Keratinocyte (primary cell): ENCODE results near the gene FAM161A. TPM values are rescaled to one million over a fixed set of nuclear protein-coding genes. Genes with fewer than 3 reads are reported as not detected.

Experiments used
- DNase-seq: peaks from one replicate; pipeline ENCODE4 v3.0.0-alpha.2; 2011; ENCODE audit warnings: low read depth, missing footprints, low spot score
- FAIRE-seq: peaks from 2 replicates; lab custom pipeline; 2011; peaks lifted over from hg19 to GRCh38; lab: Jason Lieb, UNC
- H2AFZ ChIP-seq: 2 replicates; pipeline ENCODE4 v1.6.0; 2012; ENCODE audit warnings: low read length, control low read depth, inconsistent platforms; ENCODE audit not compliant: control insufficient read depth
- H3K27ac ChIP-seq: 2 replicates; pipeline ENCODE4 v1.5.1; 2011; ENCODE audit warnings: low read length; ENCODE audit not compliant: control insufficient read depth, insufficient read depth
- H3K27me3 ChIP-seq: 3 replicates; pipeline ENCODE4 v1.6.0; 2011; ENCODE audit warnings: low read length; ENCODE audit not compliant: control insufficient read depth, insufficient read depth; ENCODE audit errors: extremely low read depth
- H3K36me3 ChIP-seq, 2 experiments: 2 replicates in 1 of 2; 3 replicates in 1 of 2; pipeline ENCODE4 v1.5.1; 2011; ENCODE audit warnings: low read length in 2 of 2, mild to moderate bottlenecking in 1 of 2; ENCODE audit not compliant: control insufficient read depth in 2 of 2, insufficient read depth in 2 of 2; ENCODE audit errors: extremely low read depth in 1 of 2
- H3K4me1 ChIP-seq: 3 replicates; pipeline ENCODE4 v1.5.1; 2011; ENCODE audit warnings: low read length; ENCODE audit not compliant: control insufficient read depth, insufficient read depth; ENCODE audit errors: extremely low read depth
- H3K4me2 ChIP-seq: 3 replicates; pipeline ENCODE4 v1.6.0; 2011; ENCODE audit warnings: low read depth, low read length; ENCODE audit not compliant: control insufficient read depth, insufficient read depth; ENCODE audit errors: extremely low read depth
- H3K4me3 ChIP-seq, 3 experiments: fragments of 200-600 bp in 1 of 3; sonication (generic) in 1 of 3; 2 replicates in 2 of 3; 3 replicates in 1 of 3; pipeline ENCODE4 v1.5.1; 2011 to 2016; ENCODE audit warnings: low read length in 3 of 3, mild to moderate bottlenecking in 3 of 3, control low read depth in 2 of 3, inconsistent platforms in 1 of 3, low read depth in 1 of 3, mixed read lengths in 1 of 3, mixed run types in 1 of 3, moderate library complexity in 1 of 3; ENCODE audit not compliant: control insufficient read depth in 2 of 3, insufficient read depth in 2 of 3; ENCODE audit errors: extremely low read depth in 1 of 3
- H3K79me2 ChIP-seq: 2 replicates; pipeline ENCODE4 v1.6.0; 2012; ENCODE audit warnings: low read length; ENCODE audit not compliant: control insufficient read depth, insufficient read depth
- H3K9ac ChIP-seq: 3 replicates; pipeline ENCODE4 v1.6.0; 2011; ENCODE audit warnings: low read length; ENCODE audit not compliant: control insufficient read depth, insufficient read depth; ENCODE audit errors: extremely low read depth
- H3K9me1 ChIP-seq: 3 replicates; pipeline ENCODE4 v1.6.0; 2011; ENCODE audit warnings: low read length; ENCODE audit not compliant: control insufficient read depth, insufficient read depth; ENCODE audit errors: extremely low read depth
- H3K9me3 ChIP-seq: 2 replicates; pipeline ENCODE4 v1.5.1; 2012; ENCODE audit warnings: low read depth, low read length; ENCODE audit not compliant: control insufficient read depth
- H4K20me1 ChIP-seq: 3 replicates; pipeline ENCODE4 v1.6.0; 2011; ENCODE audit warnings: low read length; ENCODE audit not compliant: control insufficient read depth, insufficient read depth; ENCODE audit errors: extremely low read depth
- EZH2 ChIP-seq: IDR thresholded peaks from one replicate; pipeline ENCODE4 v1.6.1; 2012; ENCODE audit warnings: inconsistent platforms, mild to moderate bottlenecking, low read length, moderate library complexity
- dilution Hi-C: fragments of 300-500 bp; cut with MboI; formaldehyde crosslinking; loops from one replicate; pipeline ENCODE4 v1.7.0; 2020; ENCODE audit warnings: low sequenced_read_pairs; ENCODE audit not compliant: extremely low pct_ligation_motif_present
- polyA plus RNA-seq, 5 experiments: library from polyadenylated mRNA; depleted of rRNA in 3 of 5; stranded (reverse) in 3 of 5; stranded (forward) in 1 of 5; unstranded in 1 of 5; fragments of >200 nt; gene quantifications; 1 replicate in 1 of 5; 2 replicates in 3 of 5; 3 replicates in 1 of 5; pipeline versions ENCODE4 v1.2.1 to v1.2.3, GENCODE V29; 2011 to 2012; ENCODE audit warnings: missing spikeins in 2 of 5, low read depth in 1 of 5, low replicate concordance in 1 of 5
- TF ChIP-seq, protein P1 (sequence below), 3 experiments: IDR thresholded peaks in 1 of 3; conservative IDR thresholded peaks in 1 of 3; optimal IDR thresholded peaks in 1 of 3; 2 replicates in 2 of 3; 3 replicates in 1 of 3; pipeline versions ENCODE3 to v1.5.1; 2011; ENCODE audit warnings: low read length in 3 of 3, mild to moderate bottlenecking in 3 of 3, moderate library complexity in 2 of 3, control low read depth in 1 of 3, inconsistent platforms in 1 of 3; ENCODE audit not compliant: insufficient read depth in 2 of 3; ENCODE audit errors: extremely low read depth in 1 of 3

The FAM161A gene
- polyA plus RNA-seq, 1 donor (not counting 4 experiments of a cell fraction or from before 2014, with no cell fraction given): 2.1 TPM

DNA sequence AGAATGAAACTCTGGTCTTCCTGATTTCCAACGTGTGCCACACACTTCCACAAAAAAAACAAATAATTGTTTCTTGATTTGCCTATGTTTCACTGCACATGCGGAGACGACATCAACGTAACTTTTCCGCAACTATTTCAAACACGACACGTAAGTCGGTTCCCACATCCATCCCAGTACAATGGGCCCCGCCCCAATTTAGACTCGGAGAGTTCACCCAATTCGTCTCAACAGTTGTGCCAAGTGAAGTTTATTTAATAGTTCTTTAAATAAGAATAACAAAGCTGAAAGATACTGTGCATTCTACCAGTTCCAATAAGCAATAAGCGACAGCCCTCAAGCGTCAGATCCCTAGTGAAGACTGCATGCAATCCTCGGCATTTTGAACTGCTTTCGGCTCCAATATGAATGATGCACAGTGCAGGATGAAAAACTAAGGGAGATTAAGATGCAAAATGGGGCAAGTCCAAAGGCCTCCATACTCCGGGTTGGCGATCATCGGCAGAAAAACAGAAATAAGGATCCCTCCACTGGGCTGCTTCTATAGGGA, 33.9 kb upstream of the FAM161A start:
- peaks cover 3% of the 10 kb centered on the region for H3K9me1 ChIP-seq
- no peaks in the 10 kb centered on the region for H3K27me3 ChIP-seq
- no peak for TF ChIP-seq EZH2
- TF ChIP-seq, protein P1, sequence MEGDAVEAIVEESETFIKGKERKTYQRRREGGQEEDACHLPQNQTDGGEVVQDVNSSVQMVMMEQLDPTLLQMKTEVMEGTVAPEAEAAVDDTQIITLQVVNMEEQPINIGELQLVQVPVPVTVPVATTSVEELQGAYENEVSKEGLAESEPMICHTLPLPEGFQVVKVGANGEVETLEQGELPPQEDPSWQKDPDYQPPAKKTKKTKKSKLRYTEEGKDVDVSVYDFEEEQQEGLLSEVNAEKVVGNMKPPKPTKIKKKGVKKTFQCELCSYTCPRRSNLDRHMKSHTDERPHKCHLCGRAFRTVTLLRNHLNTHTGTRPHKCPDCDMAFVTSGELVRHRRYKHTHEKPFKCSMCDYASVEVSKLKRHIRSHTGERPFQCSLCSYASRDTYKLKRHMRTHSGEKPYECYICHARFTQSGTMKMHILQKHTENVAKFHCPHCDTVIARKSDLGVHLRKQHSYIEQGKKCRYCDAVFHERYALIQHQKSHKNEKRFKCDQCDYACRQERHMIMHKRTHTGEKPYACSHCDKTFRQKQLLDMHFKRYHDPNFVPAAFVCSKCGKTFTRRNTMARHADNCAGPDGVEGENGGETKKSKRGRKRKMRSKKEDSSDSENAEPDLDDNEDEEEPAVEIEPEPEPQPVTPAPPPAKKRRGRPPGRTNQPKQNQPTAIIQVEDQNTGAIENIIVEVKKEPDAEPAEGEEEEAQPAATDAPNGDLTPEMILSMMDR (optimal IDR thresholded peaks at IDR 0.05 in 1 of 3, IDR thresholded peaks at IDR 0.05 in 1 of 3, conservative IDR thresholded peaks at IDR 0.05 in 1 of 3; ENCODE audit: extremely low read depth in 1 of 3, insufficient read depth in 2 of 3, low read length in 3 of 3): no peak
- H3K4me2 ChIP-seq: peak overlapping the region; percentile 98
- H3K36me3 ChIP-seq: peaks cover 4 to 6% of the 10 kb centered on the region in 2 experiments
- peaks cover 21% of the 10 kb centered on the region for H4K20me1 ChIP-seq
- peak overlapping the region; percentile 99 for H3K9ac ChIP-seq
- H3K4me3 ChIP-seq: peak overlapping the region; percentile 94 to 100 (median 100)
- no peak for FAIRE-seq
- H3K27ac ChIP-seq: peak overlapping the region; percentile 97
- peaks cover 53% of the 10 kb centered on the region for H3K79me2 ChIP-seq
- dilution Hi-C loops: no loop called here
- no peaks in the 10 kb centered on the region for H3K9me3 ChIP-seq
- no peak for DNase-seq
- peaks cover 19% of the 10 kb centered on the region for H3K4me1 ChIP-seq
- peak overlapping the region; percentile 89 for H2AFZ ChIP-seq

DNA sequence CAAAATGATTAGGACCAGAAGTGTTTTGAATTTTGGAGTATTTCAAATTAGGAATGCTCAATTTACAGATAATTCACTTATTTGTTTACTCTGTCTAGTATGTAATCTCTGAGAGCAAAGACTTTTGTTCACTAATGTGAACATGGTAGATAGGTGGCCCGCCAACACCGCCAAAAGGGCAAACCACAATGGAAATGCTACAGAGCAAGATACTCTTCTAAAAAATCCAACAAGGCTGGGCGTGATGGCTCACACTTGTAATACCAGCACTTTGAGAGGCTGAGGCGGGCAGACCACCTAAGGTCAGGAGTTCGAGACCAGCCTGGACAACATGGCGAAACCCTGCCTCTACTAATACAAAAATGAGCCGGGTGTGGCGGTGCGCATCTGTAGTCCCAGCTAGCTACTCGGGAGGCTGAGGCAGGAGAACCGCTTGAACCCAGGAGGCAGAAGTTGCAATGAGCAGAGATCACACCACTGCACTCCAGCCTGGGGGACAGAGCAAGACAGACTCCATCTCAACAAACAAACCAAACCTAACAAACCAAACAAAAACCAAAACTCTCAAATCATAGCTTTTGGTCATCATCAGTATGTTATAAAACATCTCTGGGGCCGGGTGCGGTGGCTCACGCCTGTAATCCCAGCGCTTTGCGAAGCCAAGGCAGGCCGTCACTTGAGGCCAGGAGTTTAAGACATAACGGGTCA, 32.2 kb upstream of the FAM161A start:
- FAIRE-seq: no peak
- dilution Hi-C loops: no loop called here
- H3K9me1 ChIP-seq: peaks cover 3% of the 10 kb centered on the region
- no peak overlapping the region for H3K4me3 ChIP-seq
- no peak overlapping the region for H2AFZ ChIP-seq
- TF ChIP-seq, protein P1 (optimal IDR thresholded peaks at IDR 0.05 in 1 of 3, IDR thresholded peaks at IDR 0.05 in 1 of 3, conservative IDR thresholded peaks at IDR 0.05 in 1 of 3; ENCODE audit: extremely low read depth in 1 of 3, insufficient read depth in 2 of 3, low read length in 3 of 3): no peak
- no peak for TF ChIP-seq EZH2
- no peak overlapping the region for H3K9ac ChIP-seq
- no peaks in the 10 kb centered on the region for H3K27me3 ChIP-seq
- peaks cover 57% of the 10 kb centered on the region for H3K79me2 ChIP-seq
- no peak overlapping the region for H3K27ac ChIP-seq
- peaks cover 19% of the 10 kb centered on the region for H3K4me1 ChIP-seq
- H4K20me1 ChIP-seq: peaks cover 21% of the 10 kb centered on the region
- DNase-seq: no peak
- H3K4me2 ChIP-seq: peak overlapping the region; percentile 98
- peaks cover 7 to 9% of the 10 kb centered on the region in 2 experiments for H3K36me3 ChIP-seq
- H3K9me3 ChIP-seq: no peaks in the 10 kb centered on the region
